CD4-positive, alpha-beta T cell (primary cell): ENCODE measurements around the gene EHD3. TPM values are rescaled to one million over a fixed set of nuclear protein-coding genes. Genes with fewer than 3 reads are reported as not detected.

ENCODE experiments used
- ATAC-seq: fragments of 200-7000 bp; cut with Tn5 transposase; one replicate; pipeline ENCODE4 v1.10.0; 2022; ENCODE audit warnings: mild to moderate bottlenecking; ENCODE audit not compliant: poor library complexity
- CTCF ChIA-PET: fragments of 350-600 bp; sonication (Branson Sonifier 250); formaldehyde crosslinking; loops from one replicate; lab custom pipeline; 2021; ENCODE audit warnings: antibody characterized with exemption, inconsistent platforms; lab: Charles Lee
- POLR2A ChIA-PET: fragments of 350-600 bp; sonication (Branson Sonifier 250); formaldehyde crosslinking; loops from one replicate; lab custom pipeline; 2021; ENCODE audit warnings: antibody characterized with exemption, inconsistent platforms; lab: Charles Lee
- DNase-seq, 14 experiments: peaks; one replicate each; pipeline ENCODE4 v3.0.0-alpha.2; 2013 to 2020; ENCODE audit warnings: mixed read lengths in 2 of 14
- H3K27ac ChIP-seq, 2 donors: one replicate each; pipeline versions ENCODE4 v1.5.1 to v1.7.0; 2013; ENCODE audit warnings: low read length in 2 of 2, low read depth in 1 of 2, mild to moderate bottlenecking in 1 of 2
- H3K27me3 ChIP-seq, 2 experiments: 1 replicate in 1 of 2; 2 replicates in 1 of 2; pipeline versions ENCODE4 v1.6.1 to v1.7.0; 2013; ENCODE audit warnings: low read length in 2 of 2, control low read depth in 1 of 2, mild to moderate bottlenecking in 1 of 2, moderate library complexity in 1 of 2; ENCODE audit not compliant: insufficient read depth in 2 of 2, control insufficient read depth in 1 of 2
- H3K36me3 ChIP-seq: one replicate; pipeline ENCODE4 v1.6.1; 2013; ENCODE audit warnings: low read length, control low read depth; ENCODE audit not compliant: insufficient read depth
- H3K4me1 ChIP-seq: one replicate; pipeline ENCODE4 v1.6.1; 2013; ENCODE audit warnings: low read length, control low read depth; ENCODE audit not compliant: insufficient read depth
- H3K4me3 ChIP-seq: one replicate; pipeline ENCODE4 v1.5.1; 2013; ENCODE audit warnings: mild to moderate bottlenecking, low read length, moderate library complexity
- H3K9me3 ChIP-seq, 2 experiments: 1 replicate in 1 of 2; 2 replicates in 1 of 2; pipeline versions ENCODE4 v1.6.1 to v1.7.0; 2013; ENCODE audit warnings: low read length in 2 of 2, mild to moderate bottlenecking in 2 of 2, control low read depth in 1 of 2, moderate library complexity in 1 of 2; ENCODE audit not compliant: control insufficient read depth in 1 of 2, insufficient read depth in 1 of 2
- H3K27ac Mint-ChIP-seq: one replicate; pipeline ENCODE4 v1.8.0; 2020; ENCODE audit warnings: mixed read lengths
- H3K27me3 Mint-ChIP-seq: one replicate; pipeline ENCODE4 v1.8.0; 2021; ENCODE audit warnings: mixed read lengths
- H3K36me3 Mint-ChIP-seq: one replicate; pipeline ENCODE4 v1.8.0; 2021; ENCODE audit warnings: low read depth, mixed read lengths
- H3K4me1 Mint-ChIP-seq: one replicate; pipeline ENCODE4 v1.8.0; 2021; ENCODE audit warnings: low read depth, mixed read lengths
- H3K4me3 Mint-ChIP-seq: one replicate; pipeline ENCODE4 v1.8.0; 2020; ENCODE audit warnings: mild to moderate bottlenecking, mixed read lengths
- H3K9me3 Mint-ChIP-seq: one replicate; pipeline ENCODE4 v1.8.0; 2020; ENCODE audit warnings: mixed read lengths
- CTCF ChIP-seq: fragments of 200-600 bp; IDR thresholded peaks from one replicate; pipeline ENCODE4 v1.8.0; 2022; ENCODE audit warnings: antibody characterized with exemption, mild to moderate bottlenecking
- intact Hi-C, 2 experiments: fragments of 100-400 bp; cut with DNase I in 1 of 2; cut with micrococcal nuclease in 1 of 2; formaldehyde crosslinking; loops; one replicate each; pipeline versions ENCODE4 v1.15.1 to v1.9.0; 2023 to 2025; cut with DNase I, micrococcal nuclease
- total RNA-seq, 174 experiments: library from RNA in 2 of 174; stranded (reverse) in 2 of 174; gene quantifications; one replicate each; pipeline ENCODE4 v1.2.3 and lab custom pipeline; 2021 to 2026

The EHD3 gene
- total RNA-seq, 2 experiments from 2014 or later, result 1.4 to 1.7 TPM

- no peak for ATAC-seq
- H3K27ac Mint-ChIP-seq, result no peak overlapping the region
- H3K4me3 Mint-ChIP-seq, result no peak overlapping the region
- ChIA-PET POLR2A (no interaction called here), CTCF (no interaction called here)
- DNase-seq, result no peak
- H3K27me3 Mint-ChIP-seq, result no peaks in the 10 kb centered on the region
- H3K4me1 Mint-ChIP-seq, result no peaks in the 10 kb centered on the region
- intact Hi-C loops, result no loop called here
- Histone ChIP-seq H3K27me3 (no peaks in the 10 kb centered on the region), H3K27ac (no peak overlapping the region), H3K4me1 (no peaks in the 10 kb centered on the region), H3K9me3 (no peaks in the 10 kb centered on the region), H3K36me3 (no peaks in the 10 kb centered on the region), H3K4me3 (no peak overlapping the region)
- TF ChIP-seq CTCF, result no peak
- H3K36me3 Mint-ChIP-seq, result no peaks in the 10 kb centered on the region
- H3K9me3 Mint-ChIP-seq, result no peaks in the 10 kb centered on the region
Observed at GRCh38 chr2:31208240-31208639, 25.7 kb upstream of the EHD3 start.

- Histone ChIP-seq H3K4me1 (peaks cover 3% of the 10 kb centered on the region), H3K9me3 (no peaks in the 10 kb centered on the region), H3K27ac (no peak overlapping the region), H3K4me3 (no peak overlapping the region), H3K36me3 (no peaks in the 10 kb centered on the region), H3K27me3 (no peaks in the 10 kb centered on the region)
- TF ChIP-seq CTCF, result no peak
- no peak overlapping the region for H3K4me3 Mint-ChIP-seq
- DNase-seq (no peak), ATAC-seq (no peak)
- no peaks in the 10 kb centered on the region for H3K27me3 Mint-ChIP-seq
- intact Hi-C loops, result no loop called here
- ChIA-PET POLR2A (no interaction called here), CTCF (no interaction called here)
- peaks cover 8% of the 10 kb centered on the region for H3K4me1 Mint-ChIP-seq
- no peaks in the 10 kb centered on the region for H3K9me3 Mint-ChIP-seq
- no peak overlapping the region for H3K27ac Mint-ChIP-seq
- H3K36me3 Mint-ChIP-seq, result no peaks in the 10 kb centered on the region
Observed at GRCh38 chr2:31212659-31213600, 21.0 kb upstream of the EHD3 start.

GRCh38 chr2:31213601-31214443 is 20.1 kb upstream of the EHD3 start:
- H3K27me3 ChIP-seq, result no peaks in the 10 kb centered on the region
- Mint-ChIP-seq H3K36me3 (no peaks in the 10 kb centered on the region), H3K4me1 (peaks cover 8% of the 10 kb centered on the region), H3K4me3 (no peak overlapping the region), H3K27me3 (no peaks in the 10 kb centered on the region), H3K27ac (no peak overlapping the region), H3K9me3 (no peaks in the 10 kb centered on the region)
- no peak for DNase-seq
- ATAC-seq, result no peak
- no peak overlapping the region for H3K4me3 ChIP-seq
- peaks cover 3% of the 10 kb centered on the region for H3K4me1 ChIP-seq
- no peaks in the 10 kb centered on the region for H3K36me3 ChIP-seq
- intact Hi-C loops, result no loop called here
- CTCF ChIA-PET, result no interaction called here
- no peak for TF ChIP-seq CTCF
- H3K27ac ChIP-seq, result no peak overlapping the region
- H3K9me3 ChIP-seq, result no peaks in the 10 kb centered on the region
- POLR2A ChIA-PET, result no interaction called here
